HG02798 (cell line): ENCODE results near the gene ADAMTS17.

ENCODE experiments used
- ATAC-seq: cut with Tn5 transposase; IDR thresholded peaks from one replicate; pipeline ENCODE4 v1.9.1; 2021; ENCODE audit warnings: mild to moderate bottlenecking; ENCODE audit not compliant: unreplicated experiment, poor library complexity

ADAMTS17 gene

DNA sequence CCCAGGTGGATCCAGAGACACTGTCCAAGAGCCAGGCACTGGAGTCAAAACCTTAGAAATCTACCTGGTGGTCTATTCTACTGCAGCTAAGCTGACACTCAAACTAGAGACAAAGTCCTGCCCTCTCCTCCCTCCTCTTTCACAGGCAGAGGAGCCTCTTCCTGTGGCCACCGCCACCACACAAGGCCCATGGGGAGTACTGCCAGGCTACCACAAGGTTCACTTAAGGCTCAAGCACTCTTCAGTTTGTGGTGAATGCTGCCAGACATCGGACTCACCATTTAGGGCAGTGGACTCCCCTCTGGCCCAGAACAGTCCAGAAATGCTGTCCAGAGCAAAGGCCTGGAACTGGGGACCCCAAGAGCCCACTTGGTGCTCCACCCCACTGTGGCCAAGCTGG, 160.9 kb downstream of the ADAMTS17 start:
- ATAC-seq: no peak

DNA sequence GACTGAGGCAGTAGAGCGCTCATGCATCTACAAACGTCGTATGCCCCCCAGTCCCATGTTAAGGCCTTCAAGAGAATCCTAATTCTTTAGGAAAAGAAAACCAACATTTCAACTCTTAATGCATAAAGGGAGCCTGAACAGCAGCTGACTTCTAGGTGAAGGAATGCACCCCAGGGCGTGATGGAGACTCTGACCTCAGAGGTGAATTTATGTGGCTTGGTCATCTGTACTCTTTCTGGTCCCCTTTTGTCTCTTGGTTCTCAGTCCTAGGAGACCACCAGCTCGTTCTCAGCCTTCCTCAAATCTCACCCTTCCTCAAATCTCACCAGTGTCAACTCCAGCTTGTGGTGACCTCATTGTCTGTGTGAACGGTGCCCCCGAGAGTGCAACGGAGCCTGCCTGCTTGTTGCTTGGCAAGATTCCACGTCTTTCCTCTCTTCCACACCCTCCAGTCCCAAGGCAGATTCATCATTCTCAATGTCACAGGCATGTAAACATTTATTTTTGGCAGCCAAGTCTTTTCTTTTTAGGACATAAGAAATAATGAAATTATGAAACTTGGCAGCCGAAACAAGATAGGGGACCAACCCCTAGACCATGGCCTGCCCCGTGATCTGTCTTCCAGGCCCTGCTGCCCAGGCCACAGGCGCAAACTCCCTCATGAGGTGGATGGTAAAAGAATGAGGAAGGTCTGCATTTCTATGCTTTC, 166.2 kb downstream of the ADAMTS17 start:
- ATAC-seq: no peak

GRCh38 chr15:100174904-100175275, 166.9 kb downstream of the ADAMTS17 start:
- no peak for ATAC-seq

GRCh38 chr15:100174159-100174903, 167.4 kb downstream of the ADAMTS17 start:
- no peak for ATAC-seq

GRCh38 chr15:100172356-100173024, 169.3 kb downstream of the ADAMTS17 start:
- ATAC-seq: no peak

DNA sequence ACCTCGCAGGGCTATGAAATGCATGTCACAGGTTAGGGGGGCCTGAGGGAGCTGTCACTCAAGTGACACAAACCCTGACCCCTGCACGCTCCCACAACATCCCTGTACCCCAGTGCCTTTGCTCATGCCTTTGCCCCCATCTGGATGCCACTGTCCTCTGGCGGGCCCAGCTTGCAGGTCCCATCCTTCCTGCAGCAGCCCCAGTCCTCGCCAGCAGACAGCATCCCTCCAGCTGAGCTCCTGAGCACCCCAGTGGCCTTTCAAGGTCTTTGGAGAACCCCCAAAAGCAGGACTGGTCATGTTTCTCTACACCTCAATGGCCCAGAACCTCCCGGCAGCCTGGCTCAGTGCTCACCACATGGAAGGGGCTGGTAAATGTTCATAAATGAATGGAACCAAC, 170.4 kb downstream of the ADAMTS17 start:
- no peak for ATAC-seq

- peak; percentile 95 for ATAC-seq
These were observed 171.2 kb downstream of the ADAMTS17 start for GRCh38 chr15:100170291-100171210.

DNA sequence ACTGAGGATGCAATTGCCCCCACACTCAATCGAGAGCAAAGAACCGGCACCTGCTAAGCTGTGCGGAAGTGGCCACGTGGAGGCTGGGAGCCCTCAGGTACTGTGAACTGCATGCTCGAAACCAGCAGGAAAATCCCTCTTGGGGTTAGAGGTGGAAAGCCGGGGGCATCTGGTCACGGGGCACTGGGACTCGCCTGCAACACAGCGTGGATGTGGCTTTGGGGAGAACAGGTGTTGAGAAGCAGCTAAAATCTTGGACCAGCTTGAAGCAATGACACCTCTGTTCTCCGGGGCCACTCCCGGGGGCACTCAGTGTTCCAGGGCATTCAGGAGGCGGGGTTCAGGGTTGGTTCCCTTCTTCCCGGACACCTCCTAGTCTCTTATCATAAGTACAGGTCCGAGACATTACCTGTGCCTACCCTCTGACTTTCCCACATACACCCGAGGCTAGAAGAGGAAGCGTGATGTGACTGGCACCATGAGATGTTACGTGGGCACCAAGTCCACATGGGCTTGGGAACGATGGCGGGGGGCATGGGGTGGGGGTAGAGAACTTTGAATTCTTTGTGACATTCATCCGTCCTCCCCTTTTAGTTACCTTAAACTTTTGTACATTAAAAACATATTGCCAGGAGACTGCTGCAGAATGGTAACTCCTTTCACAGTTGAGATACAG, 172.0 kb downstream of the ADAMTS17 start:
- no peak for ATAC-seq

DNA sequence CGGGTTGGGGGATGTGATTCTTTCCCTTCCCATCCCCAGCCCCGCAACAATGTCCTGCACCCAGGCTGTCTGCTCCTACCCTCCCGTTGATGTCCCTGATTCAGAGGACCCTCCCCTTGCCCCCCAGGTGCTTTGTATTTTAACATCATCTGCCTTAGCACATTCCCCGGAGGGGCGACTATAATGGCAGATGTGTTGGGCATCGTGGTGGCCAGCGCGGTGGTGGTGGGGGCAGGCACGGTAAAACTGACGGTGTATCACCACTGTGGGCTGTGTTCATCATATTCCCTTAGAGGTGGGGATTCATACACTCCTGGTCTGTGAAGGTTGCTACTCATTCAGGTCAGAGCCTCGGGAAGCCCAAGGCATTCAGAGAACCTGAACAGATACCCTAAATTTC, 173.0 kb downstream of the ADAMTS17 start:
- no peak for ATAC-seq

GRCh38 chr15:100167884-100168375, 173.8 kb downstream of the ADAMTS17 start:
- no peak for ATAC-seq

GRCh38 chr15:100166313-100166712, 175.5 kb downstream of the ADAMTS17 start:
- ATAC-seq: no peak

DNA sequence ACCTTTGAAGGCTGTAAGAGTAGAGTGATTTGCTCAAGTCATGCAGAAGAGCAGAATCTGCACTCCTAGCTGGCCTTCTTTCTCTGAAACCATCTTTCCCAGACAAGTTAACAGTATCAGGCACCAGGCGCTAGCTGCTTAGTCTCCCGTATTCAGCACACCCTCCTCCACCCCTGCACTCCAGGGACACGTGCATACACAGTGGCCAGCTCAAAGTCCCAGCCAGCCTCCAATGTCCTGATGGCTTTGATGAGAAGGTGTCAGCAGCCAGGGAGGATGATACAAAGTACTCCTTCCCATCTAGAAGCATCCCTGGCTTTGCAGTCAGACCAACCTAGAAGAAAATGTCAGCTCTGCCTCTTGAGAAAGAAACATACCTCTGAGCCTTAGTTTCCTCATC, 177.8 kb downstream of the ADAMTS17 start:
- ATAC-seq: no peak

GRCh38 chr15:100160953-100161352, 180.8 kb downstream of the ADAMTS17 start:
- no peak for ATAC-seq

- no peak for ATAC-seq
These were observed 182.3 kb downstream of the ADAMTS17 start for GRCh38 chr15:100159436-100159835.

DNA sequence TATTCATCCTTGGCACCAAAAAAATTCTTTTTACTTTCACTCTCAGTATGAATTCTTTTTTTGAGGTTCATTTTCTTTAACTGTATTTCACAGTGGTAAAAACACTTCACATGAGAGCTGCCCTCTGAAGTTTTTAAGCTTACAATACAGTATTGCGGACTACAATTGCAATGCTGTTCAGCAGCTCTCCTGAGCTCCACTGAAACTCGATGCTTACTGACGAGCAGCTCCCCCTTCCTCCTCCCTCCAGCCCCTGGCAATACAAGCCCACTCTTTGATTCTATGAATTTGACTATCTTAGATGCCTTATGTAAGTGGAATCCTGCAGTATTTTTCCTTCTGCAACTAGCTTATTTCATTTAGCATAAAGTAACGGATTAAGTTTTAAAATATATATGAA, 183.4 kb downstream of the ADAMTS17 start:
- no peak for ATAC-seq

DNA sequence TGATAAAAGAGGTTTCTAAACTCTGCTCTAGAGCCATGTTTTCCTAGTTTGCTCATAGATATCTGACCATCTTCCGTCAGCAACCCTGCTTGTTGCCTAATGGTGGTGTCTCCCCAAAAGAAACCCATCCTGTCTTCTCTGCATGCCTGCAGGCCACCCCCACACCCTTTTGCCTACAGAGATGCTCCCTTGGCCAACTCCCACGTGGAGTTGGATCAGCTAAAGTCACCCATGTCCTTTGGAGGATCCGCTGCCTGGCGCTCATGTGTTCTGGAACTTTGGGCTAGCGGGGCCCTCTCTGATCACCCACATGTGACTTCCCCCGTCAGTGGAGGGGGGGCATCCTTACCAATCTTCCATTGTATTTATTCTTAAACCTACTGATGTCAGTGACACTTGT, 185.6 kb downstream of the ADAMTS17 start:
- no peak for ATAC-seq

- ATAC-seq: no peak
These were observed 187.4 kb downstream of the ADAMTS17 start for GRCh38 chr15:100154338-100154737.

- no peak for ATAC-seq
These were observed 189.3 kb downstream of the ADAMTS17 start for GRCh38 chr15:100152463-100152862.

GRCh38 chr15:100150906-100151305, 190.9 kb downstream of the ADAMTS17 start:
- ATAC-seq: no peak

DNA sequence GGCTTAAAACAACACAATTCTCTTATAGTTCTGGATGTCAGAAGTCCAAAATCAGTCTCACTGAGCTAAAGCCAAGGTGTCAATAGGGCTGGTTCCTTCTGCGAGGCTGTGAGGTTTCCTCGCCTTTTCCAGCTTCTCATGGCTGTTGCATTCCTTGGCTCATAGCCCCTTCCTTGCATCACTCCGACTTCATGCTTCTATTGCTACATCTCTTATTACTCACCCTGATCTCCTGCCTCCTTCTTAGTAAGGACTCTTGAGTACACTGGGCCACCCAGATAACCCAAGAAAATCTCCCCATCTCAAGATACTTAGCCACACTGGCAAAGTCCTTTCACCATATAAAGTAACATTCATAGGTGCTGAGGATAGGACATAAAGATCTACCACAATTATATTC, 193.9 kb downstream of the ADAMTS17 start:
- ATAC-seq: no peak
